GM19467 (cell line): ENCODE data around the gene ABCC4.
"Not testable (repeated sequence)": the region's sequence is repeated elsewhere in the genome, so short reads cannot be mapped to it uniquely, and the experiment has no call there.

Source experiments
- ATAC-seq: cut with Tn5 transposase; IDR thresholded peaks from one replicate; pipeline ENCODE4 v1.9.1; 2021; ENCODE audit warnings: mild to moderate bottlenecking, moderate library complexity; ENCODE audit not compliant: unreplicated experiment

The ABCC4 gene

DNA sequence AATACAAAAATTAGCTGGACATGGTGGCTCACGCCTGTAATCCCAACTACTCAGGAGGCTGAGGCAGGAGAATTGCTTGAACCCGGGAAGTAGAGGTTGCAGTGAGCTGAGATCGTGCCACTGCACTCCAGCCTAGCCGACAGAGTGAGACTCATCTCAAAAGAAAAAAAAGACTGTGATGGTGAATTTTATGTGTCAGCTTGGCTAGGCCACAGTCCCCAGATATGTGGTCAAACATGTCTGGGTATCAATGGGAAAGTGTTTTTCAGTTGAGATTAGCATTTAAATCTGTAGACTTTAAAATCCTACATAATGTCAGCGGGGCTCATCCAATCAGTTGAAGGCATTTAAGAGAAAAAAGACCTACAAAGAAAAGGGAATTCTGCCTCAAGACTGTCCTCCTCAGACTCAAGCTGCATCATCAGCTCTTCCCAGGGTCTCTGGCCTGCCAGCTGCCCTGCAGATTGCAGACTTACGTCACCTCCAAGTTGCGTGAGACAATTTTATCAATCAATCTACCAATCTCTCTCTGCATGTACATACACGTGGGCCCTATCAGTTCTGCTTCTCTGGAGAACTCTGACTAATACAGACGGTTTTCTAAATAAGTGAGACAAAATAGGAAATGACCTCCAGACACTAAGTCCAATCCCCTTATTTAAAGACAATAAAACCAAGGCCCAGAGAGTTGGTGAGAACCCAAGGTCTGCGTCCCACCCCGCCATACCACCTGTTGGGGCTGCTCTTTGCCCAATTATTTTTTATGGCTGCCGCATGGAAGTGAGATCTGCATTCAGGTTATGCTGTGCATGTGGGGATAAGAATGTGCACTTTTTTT lies 99.2 kb downstream of the ABCC4 start:
- no peak for ATAC-seq

DNA sequence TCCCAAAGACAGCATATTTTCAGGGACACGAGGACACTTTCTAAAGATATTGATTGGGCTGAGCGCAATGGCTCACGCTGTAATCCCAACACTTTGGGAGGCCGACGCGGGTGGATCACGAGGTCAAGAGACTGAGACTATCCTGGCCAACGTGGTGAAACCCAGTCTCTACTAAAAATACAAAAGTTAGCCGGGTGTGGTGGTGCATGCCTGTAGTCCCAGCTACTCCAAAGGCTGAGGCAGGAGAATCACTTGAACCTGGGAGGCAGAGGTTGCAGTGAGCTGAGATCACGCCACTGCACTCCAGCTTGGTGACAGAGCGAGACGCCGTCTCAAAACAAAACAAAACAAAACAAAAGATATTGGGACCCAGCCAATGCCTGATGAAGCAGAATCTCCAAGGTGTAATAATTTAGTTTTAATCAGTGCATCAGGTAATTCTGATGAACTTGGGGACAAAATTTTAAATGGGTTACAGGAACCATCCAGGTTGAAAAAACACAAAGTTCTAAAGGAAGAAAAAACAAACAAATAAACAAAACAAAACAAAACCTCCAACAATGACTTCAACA lies 100.8 kb downstream of the ABCC4 start:
- ATAC-seq: not testable (repeated sequence)

DNA sequence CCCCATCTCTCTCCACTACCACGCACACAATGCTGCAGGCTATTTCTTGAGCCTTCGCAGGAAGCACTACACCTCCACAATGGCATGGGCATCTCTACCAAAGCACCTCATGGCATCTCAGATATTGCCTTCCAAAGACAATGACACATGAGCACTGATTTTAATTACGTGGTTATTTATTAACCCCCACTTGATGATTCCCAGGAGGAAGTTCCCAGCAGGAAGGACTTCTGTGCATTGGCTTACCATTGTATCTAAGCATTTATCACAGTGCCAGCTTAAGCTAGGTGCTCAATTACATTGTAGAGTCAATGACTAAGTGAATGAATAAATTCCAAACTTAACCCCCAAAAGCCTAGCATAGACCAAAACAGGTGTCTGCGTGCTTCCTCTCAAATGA lies 101.4 kb downstream of the ABCC4 start:
- ATAC-seq: no peak

DNA sequence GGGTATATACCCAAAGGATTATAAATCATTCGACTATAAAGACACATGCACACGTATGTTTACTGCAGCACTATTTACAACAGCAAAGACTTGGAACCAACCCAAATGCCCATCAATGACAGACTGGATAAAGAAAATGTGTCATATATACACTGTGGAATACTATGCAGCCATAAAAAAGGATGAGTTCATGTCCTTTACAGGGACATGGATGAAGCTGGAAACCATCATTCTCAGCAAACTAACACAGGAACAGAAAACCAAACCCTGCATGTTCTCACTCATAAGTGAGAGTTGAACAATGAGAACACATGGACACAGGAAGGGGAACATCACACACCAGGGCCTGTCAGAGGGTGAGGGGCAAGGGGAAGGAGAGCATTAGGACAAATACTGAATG lies 102.6 kb downstream of the ABCC4 start:
- not testable (repeated sequence) for ATAC-seq

DNA sequence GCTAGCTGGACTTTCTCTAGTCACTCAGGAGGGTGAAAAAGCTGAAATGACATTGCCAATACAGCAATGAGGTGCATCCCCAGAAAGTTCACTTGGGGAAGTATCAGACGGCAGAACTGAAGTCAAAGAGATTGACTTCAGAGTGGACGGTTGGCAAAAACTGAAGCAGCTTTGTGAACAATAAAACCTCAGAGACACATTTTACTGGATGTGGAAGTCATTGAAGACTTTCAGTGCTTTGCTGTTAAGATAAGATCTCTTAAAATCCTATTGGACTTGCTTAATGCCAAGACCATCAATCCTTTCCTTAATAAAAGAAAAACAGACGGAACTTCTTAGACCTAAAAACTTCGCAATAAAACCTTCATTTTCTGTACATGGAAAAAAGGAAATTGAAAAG lies 103.7 kb downstream of the ABCC4 start:
- no peak for ATAC-seq

DNA sequence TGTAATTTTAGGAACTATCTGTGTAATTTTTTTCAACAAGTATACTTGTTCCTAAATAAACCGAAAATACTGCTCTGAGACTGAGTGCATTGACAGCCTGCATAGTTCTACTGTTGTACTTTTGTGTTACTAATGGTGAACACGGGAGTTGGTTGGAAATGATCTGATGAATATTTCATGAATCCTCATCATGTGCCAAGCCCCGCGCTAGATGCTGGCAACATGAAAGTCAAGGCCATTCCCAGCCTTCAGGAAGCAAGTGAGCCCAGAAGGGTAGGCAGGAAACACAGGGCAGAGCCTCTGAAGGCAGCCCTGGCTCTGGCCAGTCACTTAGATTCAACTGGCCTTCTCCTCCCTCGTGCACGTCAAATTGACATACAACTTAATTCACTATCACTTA lies 106.1 kb downstream of the ABCC4 start:
- ATAC-seq: no peak

DNA sequence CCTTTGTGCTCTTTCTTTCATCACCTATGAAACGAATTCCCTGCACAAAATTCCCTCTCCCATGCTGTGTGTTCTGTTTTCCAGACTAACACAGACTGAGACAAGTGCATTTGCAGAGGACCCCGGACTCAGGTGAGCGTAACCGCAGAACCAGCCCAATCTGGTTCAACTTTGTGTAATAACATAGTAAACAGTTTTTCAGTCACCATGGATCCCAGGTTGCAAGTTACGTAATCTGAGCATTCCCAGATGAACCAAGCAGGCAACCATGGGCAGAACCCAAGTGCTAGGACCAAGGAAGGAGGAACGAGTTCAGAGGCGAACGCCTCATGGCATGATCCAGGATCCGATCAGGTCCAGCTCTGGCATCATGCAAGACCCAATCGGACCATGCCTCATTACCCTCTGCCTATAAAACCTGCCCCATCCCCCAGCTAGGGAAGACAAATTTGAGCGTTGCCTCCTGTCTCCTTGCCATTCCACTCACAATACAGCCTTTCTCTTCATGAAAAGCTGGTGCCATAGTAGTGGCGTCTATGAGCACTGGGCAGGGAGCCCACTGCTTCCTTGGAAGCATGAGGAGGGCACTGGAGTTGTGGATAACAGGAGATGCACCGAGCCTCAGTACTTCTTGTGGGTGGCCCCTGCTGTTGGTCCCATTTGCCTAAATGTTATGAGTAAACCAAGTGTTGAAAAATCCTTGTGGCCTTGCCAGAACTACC lies 107.6 kb downstream of the ABCC4 start:
- no peak for ATAC-seq

DNA sequence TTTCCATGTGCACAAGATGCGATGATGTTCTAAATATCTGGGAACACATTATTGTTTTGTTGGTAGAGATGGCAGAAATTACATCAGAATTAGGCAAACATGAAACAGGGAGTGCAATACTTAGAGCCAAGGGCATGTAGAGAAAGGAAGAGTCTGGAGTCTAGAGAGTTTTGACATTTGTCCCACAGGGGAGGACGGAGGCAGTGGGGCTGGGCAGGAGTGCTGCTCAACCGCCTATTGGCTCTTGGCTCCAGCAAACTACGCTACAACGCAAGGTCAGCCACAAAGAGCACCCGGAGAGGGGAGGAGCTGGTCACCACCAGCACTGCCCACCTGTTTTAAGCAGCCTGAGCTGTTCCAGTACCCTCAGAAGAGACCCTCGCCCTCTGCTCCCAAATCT lies 108.3 kb downstream of the ABCC4 start:
- no peak for ATAC-seq

DNA sequence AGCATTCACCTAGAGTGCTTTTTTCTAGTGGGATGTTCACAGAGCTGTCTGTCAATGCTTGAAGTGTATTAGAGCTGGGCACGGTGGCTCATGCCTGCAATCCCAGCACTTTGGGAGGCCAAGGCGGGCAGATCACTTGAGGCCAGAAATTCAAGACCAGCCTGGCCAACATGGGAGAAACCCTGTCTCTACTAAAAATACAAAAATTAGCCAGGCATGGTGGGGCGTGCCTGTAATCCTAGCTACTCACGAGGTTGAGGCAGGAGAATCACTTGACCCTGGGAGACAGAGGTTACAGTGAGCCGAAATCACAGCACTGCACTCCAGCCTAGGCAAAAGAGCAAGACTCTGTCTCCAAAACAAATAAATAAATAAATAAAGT lies 108.7 kb downstream of the ABCC4 start:
- not testable (repeated sequence) for ATAC-seq

DNA sequence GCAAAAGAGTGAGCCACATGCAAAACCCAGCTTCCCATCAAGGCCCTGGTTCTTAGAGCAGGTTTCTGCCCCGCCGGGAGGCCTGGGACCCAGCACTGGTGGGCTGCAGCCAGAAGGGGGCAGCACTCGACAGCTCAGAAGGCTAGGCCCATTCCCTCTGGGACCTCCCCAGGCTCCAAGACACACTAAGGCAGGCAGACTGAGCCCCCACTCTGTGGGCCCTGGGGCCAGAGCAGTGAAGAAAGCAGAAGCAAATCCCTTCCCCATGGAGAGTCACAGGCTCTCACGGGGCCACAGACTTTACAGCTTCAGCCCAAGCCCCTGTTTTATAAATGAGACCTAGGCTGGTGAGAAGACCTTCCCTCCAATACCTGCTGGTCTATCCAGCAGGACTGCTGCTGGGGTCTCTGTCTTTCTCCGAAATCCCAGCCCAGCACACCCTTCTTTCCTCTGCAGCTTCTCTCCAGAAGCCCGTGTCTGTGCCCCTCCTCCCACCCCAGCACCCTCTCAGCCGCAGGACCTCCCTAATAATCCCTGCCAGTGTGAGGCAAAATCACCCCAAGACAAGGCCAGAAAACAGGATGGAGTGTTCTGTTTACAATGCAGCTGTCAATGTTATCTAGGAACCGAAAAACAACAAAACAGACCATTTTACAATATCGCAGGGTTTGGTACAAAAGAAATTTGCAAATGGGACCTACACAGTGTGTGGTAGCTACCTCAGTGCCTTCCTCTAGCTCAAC lies 109.3 kb downstream of the ABCC4 start:
- ATAC-seq: peak; percentile 92

DNA sequence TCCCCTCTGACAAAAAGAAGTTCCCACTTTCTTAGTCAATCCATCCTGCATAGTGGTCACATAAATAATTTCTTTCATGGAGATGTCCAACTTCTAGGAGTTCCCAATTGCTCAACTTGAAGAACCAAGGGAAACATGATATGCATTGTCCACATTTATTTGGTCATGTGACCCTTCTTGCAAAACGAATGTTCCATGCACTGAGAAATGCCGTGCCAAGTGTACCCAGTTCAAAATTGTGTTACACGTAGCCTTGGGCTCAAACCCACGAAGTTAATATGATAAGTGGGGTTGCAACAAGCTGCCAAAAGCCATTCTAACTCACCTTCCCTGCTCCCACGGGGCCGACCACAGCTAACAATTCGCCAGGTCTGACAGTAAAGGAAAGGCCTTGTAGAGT lies 113.1 kb downstream of the ABCC4 start:
- ATAC-seq: no peak

DNA sequence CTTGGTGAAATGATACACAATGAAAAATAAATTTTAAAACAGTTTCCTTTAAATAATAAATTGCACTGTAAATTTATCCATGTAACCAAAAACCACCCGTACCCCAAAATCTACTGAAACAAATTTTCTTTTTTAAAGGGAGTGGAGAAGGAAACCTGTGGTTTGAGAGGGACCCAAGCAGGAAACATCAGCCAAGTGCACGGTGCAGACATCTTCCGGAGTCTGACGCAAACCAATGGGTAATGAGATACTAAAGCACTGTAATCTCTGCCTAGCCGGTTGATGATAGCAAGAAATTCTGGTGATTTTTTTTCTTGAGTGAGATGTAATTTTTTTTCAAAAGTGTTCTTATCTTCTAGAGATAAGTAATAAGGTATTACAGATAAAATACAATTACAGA lies 115.4 kb downstream of the ABCC4 start:
- no peak for ATAC-seq

DNA sequence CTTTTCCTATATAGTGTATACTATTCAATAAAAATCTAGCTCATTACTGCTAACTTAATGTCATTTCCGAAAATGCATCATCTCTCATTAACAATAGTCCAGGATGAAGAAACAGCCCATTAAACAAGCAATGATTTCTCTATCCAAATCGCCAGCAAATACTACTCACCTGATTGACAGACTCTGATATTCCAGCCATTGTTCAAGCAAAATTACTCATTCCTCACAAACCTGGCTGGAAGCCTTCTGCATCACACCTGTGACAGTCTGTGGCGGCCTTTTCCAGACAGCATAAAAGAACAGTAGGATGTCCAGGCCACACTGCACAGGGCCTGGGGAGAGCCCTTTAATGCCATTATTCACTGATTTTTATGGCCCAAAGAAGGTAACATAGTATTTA lies 115.9 kb downstream of the ABCC4 start:
- ATAC-seq: no peak

DNA sequence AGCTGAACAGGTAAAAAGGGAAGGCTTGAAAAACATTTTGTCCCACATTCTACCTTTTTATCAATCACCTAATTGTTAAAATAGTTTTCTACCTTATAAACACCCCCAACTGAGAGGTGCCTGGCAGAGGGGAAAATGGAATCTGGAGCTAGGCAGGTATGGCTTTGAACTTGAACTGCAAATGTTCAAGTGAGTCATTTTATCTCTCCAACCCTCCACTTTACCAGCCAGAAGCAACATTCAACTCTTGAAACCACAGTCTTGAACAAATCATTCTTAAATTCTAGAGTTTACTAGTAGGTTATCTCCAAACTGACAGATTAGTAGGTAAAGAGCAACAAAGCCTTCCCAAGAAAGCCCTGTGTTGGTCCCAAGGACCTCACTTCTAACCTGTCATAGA lies 116.9 kb downstream of the ABCC4 start:
- no peak for ATAC-seq

DNA sequence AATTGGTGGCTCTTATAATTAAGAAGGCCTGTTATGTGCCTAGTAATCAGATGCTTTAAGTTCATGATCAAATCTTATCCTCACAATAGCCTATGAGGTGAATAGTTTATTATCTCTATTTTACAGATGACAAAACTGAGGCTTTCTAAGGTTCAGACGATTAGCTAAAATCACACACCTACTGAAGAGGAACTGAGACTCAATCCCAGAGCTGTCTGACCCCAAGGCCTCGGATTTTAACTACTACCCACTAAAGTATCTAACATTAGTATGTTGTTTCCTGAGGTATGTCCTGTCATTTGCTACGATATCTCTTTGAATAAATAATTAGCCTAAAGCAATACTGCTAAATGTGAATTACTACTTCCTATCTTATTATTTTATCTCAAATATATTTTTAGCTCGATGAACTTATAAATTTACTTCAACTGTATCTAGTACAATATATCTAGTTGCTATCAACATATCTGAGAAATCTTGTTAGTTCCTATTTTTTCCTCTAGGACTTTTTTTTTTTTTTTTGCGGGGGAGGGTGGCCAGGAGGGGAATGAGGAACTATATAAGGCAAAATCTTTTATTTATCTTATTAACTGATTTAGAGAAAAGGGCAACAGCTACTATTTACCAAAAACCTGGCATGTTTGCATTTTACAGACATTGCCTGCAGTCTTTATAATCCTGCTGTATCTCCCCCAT lies 118.5 kb downstream of the ABCC4 start:
- no peak for ATAC-seq

DNA sequence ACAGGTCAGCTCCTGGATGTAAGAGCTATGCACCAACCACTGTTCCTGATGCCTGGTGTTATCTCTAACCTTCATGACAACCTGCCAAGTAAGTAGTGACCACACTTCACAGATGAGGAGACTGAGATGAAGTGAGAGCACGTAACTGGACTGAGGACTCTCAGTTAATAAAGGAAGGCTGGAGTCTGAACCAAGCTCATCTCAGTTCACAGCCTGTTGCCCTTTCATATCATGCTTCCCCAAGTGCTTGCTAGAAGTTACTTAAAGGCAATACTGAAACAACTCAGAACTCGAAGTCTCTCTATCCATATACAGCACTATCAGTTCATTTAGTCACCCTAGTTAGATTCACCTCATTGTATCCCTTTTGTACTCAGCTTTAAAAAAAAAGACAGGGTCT lies 119.7 kb downstream of the ABCC4 start:
- ATAC-seq: peak; percentile 83

DNA sequence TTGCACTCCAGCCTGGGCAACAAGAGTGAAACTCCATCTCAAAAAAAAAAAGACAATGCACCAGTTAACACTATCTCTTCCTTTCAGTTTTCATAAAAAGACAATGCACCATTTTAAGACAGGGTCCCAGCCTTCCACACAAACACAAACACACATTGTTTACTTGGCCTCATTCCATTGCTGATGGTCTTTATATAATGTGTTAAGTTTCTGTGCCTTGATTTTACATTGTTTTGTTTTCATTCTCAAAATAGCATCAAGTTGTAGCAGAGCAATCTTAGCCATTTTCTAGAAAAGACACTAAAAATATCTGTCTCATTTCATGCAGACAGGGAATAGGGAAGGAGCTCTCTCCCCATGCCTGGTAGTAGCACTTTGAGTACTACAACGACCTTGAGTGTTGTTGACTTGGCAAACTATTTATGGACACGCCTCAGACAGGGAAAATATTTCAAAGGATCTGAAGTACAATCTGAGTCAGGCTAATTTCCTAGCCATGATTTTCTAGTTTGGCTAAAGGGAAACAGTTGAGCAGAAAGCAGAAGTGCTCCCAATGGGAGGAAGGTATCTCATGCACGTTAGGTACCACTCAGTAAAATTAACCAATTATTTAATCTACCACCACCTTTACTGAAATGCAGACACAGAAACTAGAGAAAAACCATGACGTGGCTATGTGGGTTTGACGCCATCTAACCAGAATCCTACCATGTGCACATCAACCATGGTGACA lies 120.6 kb downstream of the ABCC4 start:
- no peak for ATAC-seq

DNA sequence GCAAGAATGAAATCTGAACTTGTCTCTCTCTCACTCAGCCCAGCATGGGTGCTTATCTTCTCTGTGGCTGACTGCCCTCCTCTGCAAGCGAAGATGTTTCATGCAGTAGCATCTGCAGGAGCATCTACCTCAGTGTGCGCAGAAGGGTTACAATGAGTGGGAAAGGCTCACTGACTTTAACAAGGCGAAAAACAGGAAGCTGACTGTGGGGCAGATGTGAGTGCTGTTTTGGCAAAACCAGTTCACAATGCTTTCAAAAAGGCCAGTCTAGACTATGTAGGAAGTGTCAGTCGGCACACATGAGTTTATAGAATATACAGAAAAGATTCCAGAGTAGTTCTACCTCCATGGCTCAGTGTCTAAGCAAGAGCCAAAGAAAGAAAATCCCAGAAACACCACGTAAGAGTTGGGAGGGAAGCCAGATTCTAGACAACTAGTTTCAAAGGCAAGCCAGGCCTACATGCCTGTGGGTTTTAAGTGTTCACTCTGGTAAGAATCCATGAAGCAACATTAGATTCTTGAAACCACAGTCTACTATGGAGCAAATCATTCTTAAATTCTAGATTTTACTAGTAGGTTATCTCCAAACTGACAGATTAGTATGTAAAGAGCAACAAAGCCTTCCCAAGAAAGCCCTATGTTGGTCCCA lies 124.5 kb downstream of the ABCC4 start:
- ATAC-seq: no peak

DNA sequence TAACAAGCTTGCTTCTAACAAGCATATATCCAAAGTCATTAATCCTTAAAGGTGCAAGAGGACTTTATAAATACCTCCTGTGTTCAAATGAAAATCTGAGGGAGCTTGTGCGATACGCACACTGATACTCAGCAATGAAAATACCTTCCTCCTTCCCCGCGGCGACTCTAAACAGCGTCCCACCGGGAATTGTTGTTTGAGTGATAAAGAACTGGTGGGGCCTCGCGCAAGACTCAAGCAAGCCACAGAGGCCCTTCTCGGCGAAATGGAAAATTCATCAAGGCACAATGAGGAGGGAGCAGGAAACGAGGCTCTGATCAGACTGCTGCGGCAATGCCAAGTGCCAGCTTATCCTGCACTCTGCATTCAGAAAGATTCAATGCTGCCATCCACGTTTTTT lies 126.7 kb downstream of the ABCC4 start:
- no peak for ATAC-seq

DNA sequence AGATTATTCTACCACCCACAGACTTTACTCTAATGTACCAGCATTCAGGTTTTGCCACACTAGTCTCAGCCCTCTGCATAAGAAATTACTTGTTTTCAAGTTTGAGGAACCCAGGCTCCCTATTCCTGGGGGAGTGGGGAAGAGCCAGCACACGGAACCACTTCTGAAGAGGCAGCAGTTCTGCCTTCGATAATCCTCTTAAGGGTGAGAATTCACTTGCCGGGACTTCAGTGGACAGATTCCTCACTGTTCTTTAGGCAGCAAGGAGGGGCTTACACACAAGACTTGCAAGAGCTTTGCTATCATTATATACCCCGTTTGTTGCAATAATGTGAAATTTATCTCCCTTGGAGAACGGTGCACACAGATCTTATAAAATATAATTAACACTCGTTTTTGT lies 133.1 kb downstream of the ABCC4 start:
- ATAC-seq: no peak
